HG02759 (cell line): ENCODE data around the gene PAFAH1B2.

Source experiments
- ATAC-seq: cut with Tn5 transposase; IDR thresholded peaks from one replicate; pipeline ENCODE4 v1.9.1; 2021; ENCODE audit warnings: mild to moderate bottlenecking, moderate library complexity; ENCODE audit not compliant: unreplicated experiment

The PAFAH1B2 gene

GRCh38 chr11:117187428-117187798, 43.3 kb downstream of the PAFAH1B2 start:
- ATAC-seq = no peak

DNA sequence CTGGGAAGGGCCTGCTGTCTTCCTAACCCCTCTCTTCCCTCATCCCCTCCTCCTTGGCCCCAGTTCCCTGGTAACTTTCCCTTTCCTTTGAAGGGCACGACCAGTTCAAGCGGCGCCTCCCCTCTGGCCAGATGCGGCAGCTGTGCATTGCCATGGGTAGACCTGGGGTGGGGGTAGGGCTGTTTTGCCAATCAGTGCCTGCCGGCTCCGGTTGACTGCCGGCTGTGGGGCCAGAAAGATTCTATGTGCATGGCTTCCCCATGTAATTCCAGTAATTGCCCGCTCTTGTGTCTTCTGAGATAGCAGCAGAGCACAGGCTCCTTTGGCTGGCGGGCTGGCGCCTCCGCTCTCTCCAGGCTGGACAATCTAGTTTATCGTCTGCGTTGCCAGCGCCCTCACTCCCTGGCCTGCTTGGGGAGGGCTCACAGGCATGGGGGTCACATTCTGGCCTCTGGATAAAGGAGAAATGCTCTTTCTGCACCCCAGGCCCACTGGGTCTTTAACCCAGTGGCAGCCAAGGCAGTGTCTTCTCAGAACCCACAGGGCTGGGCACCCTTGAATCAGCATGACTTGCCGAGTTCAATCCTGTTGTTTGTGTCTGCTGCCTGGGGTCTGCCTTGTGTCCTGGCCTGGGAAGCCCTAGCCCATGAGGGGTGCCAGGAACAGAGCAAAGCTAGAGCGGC, 43.9 kb downstream of the PAFAH1B2 start:
- no peak for ATAC-seq

- no peak for ATAC-seq
These were observed 44.6 kb downstream of the PAFAH1B2 start for GRCh38 chr11:117188620-117189081.

DNA sequence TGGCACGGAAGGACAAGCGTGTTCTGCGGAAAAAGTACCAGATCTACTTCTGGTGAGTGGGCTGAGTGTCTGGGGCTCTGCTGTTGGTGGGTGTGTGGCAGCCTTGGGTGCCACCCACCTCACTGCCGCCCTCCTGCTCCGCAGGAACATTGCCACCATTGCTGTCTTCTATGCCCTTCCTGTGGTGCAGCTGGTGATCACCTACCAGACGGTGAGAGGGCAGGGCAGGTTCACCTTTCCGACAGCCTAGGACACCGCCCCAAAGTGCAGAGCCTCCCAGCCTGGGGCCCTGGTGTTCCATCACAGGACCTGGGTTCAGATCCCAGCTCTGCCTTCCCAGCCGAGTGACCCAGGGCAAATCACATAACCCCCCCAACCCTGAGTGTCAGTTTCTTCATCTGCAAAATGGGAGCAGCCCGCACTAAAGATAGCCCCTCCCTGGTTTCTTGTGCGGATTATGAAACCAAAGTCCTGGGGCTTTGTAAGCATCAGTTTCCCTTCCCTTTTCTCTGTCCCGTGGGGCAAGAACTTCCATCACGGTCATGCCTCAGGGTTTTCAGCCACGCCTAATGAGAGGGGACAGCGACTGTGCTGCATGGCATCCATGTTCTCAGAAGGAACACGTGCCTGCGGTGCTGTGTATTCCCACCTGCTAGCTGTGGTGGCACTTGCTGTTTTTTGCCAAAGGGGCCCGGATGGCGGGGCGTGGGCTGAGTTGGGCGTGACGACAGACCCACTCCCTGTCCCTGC, 45.3 kb downstream of the PAFAH1B2 start:
- peak; percentile 65 for ATAC-seq

DNA sequence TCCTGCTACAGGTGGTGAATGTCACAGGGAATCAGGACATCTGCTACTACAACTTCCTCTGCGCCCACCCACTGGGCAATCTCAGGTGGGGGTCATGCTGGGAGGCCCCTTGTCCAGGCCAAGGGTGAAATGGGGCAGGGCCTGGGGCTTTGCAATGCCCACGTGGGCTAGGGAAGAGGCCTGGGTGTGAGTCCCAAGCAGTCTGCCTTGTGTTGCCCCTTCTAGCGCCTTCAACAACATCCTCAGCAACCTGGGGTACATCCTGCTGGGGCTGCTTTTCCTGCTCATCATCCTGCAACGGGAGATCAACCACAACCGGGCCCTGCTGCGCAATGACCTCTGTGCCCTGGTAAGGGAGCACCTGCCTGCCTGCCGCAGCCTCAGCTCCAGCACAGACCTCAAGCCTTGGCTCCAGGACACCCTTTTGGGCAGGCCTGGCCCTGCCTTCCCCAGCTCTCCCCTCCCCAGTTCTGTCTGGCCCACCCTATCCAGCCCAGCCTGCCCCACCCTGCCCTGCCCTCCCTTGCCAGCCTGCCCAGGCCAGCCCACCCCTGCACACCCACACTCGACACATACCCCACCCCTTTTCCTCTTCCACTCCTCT, 46.0 kb downstream of the PAFAH1B2 start:
- no peak for ATAC-seq

GRCh38 chr11:117191680-117192400, 47.8 kb downstream of the PAFAH1B2 start:
- no peak for ATAC-seq

DNA sequence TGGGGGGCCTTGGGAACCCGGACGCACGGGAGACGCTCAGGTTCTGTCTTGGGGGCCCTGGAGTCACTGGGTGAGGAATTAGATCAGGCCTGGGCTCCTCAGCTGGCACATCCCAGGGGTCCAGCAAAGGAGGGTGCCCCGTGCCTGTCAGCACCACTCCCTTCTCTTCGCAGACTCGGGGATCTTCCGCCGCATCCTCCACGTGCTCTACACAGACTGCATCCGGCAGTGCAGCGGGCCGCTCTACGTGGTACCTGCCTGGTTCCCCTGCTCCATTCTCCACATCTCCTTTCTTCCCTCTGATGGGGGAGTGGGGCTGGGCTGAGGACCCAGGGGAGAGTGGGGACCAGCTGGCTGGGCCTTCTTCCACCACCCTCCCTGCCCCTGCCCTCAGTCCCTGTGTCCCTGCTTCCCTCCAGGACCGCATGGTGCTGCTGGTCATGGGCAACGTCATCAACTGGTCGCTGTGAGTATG, 48.4 kb downstream of the PAFAH1B2 start:
- no peak for ATAC-seq

DNA sequence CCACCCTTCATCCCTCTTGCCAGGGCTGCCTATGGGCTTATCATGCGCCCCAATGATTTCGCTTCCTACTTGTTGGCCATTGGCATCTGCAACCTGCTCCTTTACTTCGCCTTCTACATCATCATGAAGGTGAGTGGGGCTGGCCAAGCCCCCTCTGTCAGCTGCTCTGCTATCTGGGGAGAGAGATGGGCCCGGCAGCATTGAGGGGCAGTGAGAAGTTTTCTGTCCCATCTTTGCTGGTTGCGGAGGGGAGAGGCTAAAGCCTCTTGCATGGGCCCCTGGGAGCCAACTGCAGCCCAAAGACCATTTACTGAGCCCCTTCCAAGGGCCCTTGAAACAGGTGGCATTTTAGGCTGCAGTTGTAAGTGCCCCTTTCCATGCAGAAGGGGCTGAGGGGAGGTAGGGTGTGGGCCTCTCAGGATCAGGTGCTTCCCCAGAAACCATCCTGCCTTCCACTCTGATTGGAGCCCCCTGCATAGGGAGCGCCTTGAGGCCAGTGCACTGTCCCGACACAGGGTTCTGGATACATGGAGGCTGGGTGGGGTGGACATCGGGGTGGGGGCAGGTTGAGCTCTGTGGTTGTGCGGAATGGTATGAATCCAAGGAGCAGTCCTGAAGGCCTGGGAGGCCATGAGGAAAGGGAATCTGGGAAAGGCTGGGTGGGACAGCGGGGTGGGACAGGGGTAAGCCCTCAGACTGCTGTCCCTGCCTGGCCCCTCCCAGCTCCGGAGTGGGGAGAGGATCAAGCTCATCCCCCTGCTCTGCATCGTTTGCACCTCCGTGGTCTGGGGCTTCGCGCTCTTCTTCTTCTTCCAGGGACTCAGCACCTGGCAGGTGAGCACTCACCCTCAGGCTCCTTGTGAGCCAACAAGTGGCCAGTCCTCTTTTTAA, 49.3 kb downstream of the PAFAH1B2 start:
- ATAC-seq = no peak

GRCh38 chr11:117194267-117194666, 50.2 kb downstream of the PAFAH1B2 start:
- ATAC-seq = no peak

DNA sequence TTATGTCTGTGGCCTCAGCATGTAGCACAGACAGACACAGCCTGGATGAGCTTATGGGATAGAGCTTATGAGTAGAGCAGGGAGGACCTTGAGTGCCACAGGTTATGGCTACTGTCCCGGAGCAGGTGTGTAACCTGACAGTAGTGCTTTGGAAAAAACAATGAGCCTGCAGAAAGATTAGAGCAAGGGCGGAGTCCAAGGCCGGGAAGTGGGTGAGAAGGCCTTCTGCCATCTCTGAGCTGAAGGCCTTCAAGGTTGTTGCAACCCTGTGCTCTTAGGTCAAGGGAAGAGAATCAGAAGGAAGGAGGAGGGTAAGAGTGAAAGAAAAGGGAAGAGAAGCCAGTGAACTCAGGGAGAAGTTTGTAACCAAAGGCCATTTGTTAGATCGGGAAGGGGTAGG, 51.2 kb downstream of the PAFAH1B2 start:
- no peak for ATAC-seq

- ATAC-seq = no peak
These were observed 51.7 kb downstream of the PAFAH1B2 start for GRCh38 chr11:117195761-117196160.

DNA sequence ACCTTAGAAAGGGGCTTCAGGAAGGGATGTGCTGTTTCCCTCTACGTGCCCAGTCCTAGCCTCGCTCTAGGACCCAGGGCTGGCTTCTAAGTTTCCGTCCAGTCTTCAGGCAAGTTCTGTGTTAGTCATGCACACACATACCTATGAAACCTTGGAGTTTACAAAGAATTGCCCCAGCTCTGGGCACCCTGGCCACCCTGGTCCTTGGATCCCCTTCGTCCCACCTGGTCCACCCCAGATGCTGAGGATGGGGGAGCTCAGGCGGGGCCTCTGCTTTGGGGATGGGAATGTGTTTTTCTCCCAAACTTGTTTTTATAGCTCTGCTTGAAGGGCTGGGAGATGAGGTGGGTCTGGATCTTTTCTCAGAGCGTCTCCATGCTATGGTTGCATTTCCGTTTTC, 52.9 kb downstream of the PAFAH1B2 start:
- ATAC-seq = no peak

- ATAC-seq = no peak
These were observed 53.7 kb downstream of the PAFAH1B2 start for GRCh38 chr11:117197516-117198456.

- no peak for ATAC-seq
These were observed 54.5 kb downstream of the PAFAH1B2 start for GRCh38 chr11:117198613-117199012.

DNA sequence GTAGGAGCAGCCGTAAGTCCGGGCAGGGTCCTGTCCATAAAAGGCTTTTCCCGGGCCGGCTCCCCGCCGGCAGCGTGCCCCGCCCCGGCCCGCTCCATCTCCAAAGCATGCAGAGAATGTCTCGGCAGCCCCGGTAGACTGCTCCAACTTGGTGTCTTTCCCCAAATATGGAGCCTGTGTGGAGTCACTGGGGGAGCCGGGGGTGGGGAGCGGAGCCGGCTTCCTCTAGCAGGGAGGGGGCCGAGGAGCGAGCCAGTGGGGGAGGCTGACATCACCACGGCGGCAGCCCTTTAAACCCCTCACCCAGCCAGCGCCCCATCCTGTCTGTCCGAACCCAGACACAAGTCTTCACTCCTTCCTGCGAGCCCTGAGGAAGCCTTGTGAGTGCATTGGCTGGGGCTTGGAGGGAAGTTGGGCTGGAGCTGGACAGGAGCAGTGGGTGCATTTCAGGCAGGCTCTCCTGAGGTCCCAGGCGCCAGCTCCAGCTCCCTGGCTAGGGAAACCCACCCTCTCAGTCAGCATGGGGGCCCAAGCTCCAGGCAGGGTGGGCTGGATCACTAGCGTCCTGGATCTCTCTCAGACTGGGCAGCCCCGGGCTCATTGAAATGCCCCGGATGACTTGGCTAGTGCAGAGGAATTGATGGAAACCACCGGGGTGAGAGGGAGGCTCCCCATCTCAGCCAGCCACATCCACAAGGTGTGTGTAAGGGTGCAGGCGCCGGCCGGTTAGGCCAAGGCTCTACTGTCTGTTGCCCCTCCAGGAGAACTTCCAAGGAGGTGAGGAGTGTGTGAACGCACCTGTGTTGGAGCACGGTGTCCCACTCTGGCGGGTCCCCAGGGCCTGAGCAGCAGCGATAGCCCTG, 55.2 kb downstream of the PAFAH1B2 start, which contains the start of gene TAGLN:
Gene TAGLN (plus strand): TSS at position 318 of the 863 bp plus-strand sequence. CDS start 3,644 bp downstream, outside the sequence.
- no peak for ATAC-seq

DNA sequence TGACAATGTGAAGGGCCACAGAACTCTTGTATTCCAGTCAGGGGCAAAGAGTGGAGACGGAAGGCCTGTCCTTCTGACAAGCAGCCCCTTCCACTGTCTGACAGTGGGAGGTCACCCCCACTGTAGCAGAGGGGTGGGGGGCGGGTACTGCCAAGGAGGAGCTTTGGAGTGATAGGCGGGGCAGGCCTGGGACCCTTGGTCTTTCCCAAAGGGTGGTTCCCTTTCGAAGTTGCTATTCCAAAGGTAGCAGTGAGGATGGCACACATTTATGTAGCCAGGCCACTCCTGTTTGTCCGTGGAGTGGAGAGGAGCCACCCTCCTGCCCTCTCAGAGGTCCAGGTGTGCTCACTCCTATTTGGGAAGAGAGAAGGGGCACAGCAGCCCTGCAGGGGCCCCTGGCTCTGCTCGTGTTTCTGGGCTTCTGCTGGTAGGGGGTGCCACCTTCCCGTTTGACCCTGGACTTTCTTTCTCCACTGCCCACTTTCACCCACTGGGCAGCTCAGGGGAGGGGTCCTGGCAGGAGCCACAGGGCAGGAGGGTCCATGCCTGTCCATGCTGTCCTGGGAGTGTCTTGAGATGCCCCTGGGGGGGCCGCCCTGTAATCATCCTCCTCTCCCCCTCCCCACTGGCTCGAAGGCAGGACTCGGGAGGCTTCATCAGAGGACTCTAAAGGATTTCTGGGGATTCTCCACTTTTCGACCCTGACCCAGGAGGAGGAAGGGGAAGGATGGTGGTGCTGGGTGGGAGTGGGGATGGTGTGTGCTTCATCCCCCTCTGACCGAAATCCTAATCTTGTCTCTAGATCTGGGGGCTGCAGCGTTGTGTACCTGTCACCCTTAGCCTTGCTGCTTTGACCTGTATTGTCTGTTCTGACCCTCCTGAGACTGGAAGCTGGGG, 56.1 kb downstream of the PAFAH1B2 start:
- no peak for ATAC-seq
